SU-DHL-6 (cell line): ENCODE results near the gene PHKB.

Source experiments
- EZH2phosphoT487 ChIP-seq: fragments of 200-600 bp; sonication (generic), shearing (Covaris generic); conservative IDR thresholded peaks from 2 replicates; pipeline ENCODE4 v1.6.1; 2018; ENCODE audit warnings: mild to moderate bottlenecking, antibody characterized with exemption, low read length, moderate library complexity, mixed read lengths
- TF ChIP-seq, protein P1 (sequence below): fragments of 200-600 bp; sonication (generic); IDR thresholded peaks from one replicate; pipeline ENCODE4 v1.5.1; 2017; ENCODE audit warnings: antibody characterized with exemption, mild to moderate bottlenecking, low read length, moderate library complexity; ENCODE audit not compliant: insufficient read depth, poor library complexity, severe bottlenecking

DNA sequence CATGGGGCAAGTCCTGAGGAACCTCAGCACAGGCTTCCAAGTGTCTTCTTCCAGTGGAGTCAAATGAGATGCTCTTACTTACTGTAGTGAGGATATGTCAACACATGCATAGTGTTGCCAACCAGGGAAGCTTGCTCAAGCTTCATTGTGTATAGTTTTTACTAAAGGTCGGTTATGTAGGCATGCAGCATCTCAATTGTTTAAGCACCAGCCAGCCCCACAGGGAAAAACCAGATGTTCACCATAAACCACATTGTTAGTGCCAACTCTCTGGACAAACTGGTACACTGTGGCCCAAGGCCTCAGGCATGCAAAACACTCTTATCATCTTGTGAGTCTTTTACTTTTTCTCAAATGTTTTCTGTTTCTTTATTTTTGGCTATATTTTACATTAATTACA lies 152.1 kb downstream of the PHKB start:
- TF ChIP-seq, protein P1, sequence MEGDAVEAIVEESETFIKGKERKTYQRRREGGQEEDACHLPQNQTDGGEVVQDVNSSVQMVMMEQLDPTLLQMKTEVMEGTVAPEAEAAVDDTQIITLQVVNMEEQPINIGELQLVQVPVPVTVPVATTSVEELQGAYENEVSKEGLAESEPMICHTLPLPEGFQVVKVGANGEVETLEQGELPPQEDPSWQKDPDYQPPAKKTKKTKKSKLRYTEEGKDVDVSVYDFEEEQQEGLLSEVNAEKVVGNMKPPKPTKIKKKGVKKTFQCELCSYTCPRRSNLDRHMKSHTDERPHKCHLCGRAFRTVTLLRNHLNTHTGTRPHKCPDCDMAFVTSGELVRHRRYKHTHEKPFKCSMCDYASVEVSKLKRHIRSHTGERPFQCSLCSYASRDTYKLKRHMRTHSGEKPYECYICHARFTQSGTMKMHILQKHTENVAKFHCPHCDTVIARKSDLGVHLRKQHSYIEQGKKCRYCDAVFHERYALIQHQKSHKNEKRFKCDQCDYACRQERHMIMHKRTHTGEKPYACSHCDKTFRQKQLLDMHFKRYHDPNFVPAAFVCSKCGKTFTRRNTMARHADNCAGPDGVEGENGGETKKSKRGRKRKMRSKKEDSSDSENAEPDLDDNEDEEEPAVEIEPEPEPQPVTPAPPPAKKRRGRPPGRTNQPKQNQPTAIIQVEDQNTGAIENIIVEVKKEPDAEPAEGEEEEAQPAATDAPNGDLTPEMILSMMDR, result no peak
- TF ChIP-seq EZH2phosphoT487, result no peak
